Keratinocyte (primary cell): ENCODE data around the gene KCNG2.

ENCODE experiments used
- EZH2 ChIP-seq: IDR thresholded peaks from one replicate; pipeline ENCODE4 v1.6.1; 2012; ENCODE audit warnings: inconsistent platforms, mild to moderate bottlenecking, low read length, moderate library complexity
- TF ChIP-seq, protein P1 (sequence below), 3 experiments: IDR thresholded peaks in 1 of 3; conservative IDR thresholded peaks in 1 of 3; optimal IDR thresholded peaks in 1 of 3; 2 replicates in 2 of 3; 3 replicates in 1 of 3; pipeline versions ENCODE3 to v1.5.1; 2011; ENCODE audit warnings: low read length in 3 of 3, mild to moderate bottlenecking in 3 of 3, moderate library complexity in 2 of 3, control low read depth in 1 of 3, inconsistent platforms in 1 of 3; ENCODE audit not compliant: insufficient read depth in 2 of 3; ENCODE audit errors: extremely low read depth in 1 of 3

DNA sequence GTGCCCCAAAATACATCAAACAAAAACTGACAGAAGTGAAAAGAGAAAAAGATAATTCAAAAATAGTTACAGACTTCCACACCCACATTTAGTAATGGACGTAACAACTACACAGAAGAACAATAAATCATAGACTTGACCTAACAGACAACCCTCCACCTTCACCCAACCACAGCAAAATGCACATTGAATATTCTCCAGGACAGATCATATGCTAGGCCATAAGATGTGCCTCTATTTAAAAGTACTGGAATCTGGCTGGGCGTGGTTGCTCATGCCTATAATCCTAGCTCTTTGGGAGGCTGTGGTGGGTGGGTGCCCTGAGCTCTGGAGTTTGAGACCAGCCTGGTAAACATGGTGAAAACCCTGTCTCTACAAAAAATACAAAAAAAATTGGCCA lies 133.7 kb downstream of the KCNG2 start:
- TF ChIP-seq, protein P1, sequence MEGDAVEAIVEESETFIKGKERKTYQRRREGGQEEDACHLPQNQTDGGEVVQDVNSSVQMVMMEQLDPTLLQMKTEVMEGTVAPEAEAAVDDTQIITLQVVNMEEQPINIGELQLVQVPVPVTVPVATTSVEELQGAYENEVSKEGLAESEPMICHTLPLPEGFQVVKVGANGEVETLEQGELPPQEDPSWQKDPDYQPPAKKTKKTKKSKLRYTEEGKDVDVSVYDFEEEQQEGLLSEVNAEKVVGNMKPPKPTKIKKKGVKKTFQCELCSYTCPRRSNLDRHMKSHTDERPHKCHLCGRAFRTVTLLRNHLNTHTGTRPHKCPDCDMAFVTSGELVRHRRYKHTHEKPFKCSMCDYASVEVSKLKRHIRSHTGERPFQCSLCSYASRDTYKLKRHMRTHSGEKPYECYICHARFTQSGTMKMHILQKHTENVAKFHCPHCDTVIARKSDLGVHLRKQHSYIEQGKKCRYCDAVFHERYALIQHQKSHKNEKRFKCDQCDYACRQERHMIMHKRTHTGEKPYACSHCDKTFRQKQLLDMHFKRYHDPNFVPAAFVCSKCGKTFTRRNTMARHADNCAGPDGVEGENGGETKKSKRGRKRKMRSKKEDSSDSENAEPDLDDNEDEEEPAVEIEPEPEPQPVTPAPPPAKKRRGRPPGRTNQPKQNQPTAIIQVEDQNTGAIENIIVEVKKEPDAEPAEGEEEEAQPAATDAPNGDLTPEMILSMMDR (optimal IDR thresholded peaks at IDR 0.05 in 1 of 3, IDR thresholded peaks at IDR 0.05 in 1 of 3, conservative IDR thresholded peaks at IDR 0.05 in 1 of 3; ENCODE audit: extremely low read depth in 1 of 3, insufficient read depth in 2 of 3, low read length in 3 of 3): no peak
- no peak for TF ChIP-seq EZH2
